GM19035 (cell line): ENCODE results near the gene FAM168B.

Source experiments
- ATAC-seq: cut with Tn5 transposase; IDR thresholded peaks from one replicate; pipeline ENCODE4 v1.9.1; 2021; ENCODE audit not compliant: unreplicated experiment

FAM168B gene

DNA sequence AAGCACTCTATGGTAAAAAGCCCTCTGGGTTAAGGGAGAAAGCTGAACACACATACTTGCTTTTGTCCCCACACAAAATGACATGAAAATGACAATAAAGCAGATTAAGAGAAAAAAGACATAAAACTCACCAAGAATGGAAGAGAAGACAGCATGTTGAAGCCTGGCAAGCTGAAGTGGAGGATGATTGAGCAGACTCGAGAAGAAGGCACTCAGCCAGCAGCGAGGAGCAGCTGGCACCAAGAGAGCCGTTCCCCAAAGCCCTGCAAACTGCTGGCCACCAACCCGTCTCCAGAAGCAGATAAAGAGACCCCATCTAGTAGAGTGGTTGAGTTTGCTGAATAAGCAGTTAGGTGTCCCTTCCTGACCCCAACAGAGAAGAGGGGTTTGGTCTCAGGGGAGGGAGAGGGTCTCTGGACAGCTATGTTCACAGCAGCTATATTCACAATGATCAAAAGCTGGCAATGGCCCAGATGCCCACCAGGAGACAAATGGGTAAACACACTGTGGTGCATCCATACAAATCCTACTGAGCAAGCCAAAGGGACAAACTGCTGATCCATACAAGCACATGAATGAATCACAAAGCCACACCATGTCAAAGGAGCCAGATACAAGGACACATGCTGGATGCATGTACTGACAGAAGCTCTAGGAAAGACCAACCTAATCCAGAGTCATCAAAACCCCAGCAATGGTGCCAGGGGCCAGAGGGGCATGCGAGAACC, 36.9 kb downstream of the FAM168B start:
- no peak for ATAC-seq

DNA sequence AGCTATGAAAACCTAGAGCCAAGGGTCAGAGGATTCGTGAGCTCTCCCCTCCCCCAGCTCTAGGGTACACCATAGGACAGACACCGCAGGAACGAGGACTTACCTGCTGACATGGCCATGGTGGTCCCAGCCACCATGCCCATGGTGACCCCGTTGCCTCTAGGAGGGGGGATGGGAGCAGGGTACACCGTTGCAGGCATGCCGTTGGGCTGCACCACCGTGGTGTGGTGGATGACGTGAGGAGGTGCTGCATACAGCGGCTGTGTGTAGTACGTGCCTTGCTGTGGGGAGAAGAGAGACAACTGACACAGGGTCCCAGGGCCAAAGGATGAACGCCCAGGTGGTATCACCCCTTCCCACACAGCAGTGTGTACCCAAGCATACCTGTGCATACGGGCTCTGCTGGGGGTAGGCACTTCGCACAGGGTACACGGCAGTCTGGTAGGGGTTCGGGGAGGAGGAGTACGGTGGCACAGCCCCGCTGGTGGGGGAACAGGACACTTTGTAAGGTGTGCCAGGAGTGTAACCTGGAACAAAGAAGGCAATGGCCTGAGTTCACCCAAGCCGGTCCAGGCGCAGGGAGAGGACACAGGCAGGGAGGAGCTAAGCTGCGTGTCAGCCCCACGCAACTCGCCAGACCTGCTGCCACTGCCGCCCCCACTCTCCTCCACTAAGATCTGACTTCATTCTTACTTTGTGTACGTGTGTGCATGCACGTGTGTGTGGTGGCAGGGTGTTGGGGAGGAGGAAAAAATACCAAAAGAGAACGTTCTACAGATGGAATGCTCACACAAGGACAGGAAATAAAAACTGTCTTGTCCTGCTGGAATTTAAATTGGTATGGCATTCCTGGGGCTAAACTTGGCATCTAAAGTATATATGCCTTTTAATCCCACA, 37.8 kb downstream of the FAM168B start:
- ATAC-seq, result no peak

DNA sequence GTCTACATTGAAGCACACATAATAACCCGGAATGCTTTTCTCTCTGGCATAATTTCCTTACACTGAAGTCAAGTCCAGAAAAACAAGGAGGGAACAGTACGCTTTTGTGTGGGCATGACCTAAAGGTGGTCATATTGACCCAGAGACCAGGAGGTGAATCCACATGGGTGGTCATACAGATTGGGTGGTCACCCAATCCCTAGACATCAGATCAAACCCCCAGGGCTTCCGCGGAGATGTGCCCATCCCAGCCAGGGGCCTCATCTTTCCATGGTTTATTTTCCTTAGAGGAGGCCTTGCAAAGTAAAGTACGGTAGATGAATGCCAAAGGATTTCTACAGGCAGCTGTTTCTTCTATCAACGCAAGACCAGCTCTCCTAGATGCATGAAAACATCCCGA, 38.8 kb downstream of the FAM168B start:
- ATAC-seq, result no peak

DNA sequence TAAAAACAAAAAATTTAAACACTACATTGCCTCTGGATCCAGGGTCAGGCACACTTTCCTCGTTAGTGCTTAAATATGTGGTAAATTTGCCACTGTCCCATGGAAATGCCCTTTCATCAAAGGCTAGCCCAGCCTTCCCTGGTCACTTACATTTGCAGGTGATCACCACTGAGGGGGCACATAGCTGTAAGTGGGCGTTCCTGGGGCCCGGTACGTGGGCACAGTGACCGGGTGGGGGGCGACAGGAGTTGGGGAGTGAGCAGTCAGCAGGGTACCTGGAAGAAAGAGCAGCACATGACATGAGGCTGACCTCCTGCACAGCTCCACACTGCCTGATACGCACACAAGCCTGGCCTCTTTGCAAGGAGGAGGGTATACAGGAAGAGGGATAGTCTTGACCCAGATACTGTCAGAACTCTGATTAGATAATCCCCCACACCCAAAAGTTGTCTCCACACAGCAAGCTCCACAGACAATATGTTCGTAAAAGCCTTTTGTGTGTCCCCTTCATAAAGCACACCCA, 40.5 kb downstream of the FAM168B start:
- no peak for ATAC-seq

DNA sequence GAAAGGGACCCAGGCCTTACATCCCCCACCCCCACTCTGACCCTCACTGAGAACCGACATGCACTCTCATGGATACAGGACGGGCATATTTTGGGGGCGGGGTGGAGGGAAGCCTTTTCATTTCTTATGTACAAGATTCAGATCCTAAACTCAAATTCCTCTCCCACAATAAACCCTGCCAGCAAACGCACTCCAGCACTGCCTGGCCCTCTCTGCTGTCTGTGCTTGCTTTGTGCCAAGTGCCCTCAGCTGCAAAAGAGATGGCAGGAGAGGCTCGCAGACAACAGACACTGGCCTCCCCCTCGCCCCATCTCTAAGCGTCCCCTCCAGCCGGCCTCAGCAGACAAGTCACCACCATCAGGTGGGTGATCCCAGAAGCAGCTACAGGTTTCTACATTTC, 42.4 kb downstream of the FAM168B start:
- no peak for ATAC-seq

DNA sequence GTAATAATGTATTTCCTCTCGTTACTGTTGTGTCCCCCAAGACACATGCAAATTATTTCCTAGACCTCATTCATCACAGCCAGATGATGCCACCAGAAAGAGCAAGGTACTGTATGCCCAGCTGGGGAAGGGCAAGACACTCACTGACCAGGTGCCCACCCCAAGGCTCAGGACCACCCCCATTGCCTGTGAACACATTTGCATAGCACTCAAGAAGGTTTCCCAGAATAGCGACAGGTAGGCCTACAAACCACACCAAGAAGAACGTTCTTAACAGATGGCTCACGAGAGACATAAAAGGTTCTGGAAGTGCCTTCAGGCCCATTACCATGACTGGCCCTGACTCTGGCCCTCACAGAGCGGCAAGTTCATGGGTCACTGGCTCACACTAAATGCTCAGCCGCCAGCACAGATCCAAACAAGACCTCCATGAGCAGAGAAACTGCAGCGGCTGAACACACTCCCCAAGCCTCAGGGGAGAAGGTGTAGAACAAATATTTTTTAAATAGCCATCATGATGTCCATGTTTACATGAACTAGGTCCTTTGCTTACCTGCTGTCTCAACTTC, 44.0 kb downstream of the FAM168B start:
- ATAC-seq, result no peak

DNA sequence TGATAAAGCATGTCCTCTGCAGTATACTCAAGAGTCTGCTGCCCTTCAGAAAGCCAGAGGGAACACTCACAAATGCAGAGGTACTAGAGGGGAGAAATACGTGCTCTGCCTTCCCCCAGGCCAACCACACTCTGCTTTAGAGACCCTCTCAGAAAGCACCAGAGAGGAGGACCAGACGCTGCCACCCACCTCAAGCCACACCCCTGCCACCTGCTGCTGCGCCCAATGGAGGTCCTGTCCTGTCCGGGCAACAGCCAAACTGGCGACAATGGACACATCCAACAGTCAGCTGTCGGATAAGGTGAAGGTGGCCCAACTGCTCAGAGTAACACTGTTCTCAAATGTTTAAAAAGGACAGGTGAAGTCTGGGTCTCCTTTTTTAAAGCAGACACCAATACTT, 44.6 kb downstream of the FAM168B start:
- no peak for ATAC-seq

DNA sequence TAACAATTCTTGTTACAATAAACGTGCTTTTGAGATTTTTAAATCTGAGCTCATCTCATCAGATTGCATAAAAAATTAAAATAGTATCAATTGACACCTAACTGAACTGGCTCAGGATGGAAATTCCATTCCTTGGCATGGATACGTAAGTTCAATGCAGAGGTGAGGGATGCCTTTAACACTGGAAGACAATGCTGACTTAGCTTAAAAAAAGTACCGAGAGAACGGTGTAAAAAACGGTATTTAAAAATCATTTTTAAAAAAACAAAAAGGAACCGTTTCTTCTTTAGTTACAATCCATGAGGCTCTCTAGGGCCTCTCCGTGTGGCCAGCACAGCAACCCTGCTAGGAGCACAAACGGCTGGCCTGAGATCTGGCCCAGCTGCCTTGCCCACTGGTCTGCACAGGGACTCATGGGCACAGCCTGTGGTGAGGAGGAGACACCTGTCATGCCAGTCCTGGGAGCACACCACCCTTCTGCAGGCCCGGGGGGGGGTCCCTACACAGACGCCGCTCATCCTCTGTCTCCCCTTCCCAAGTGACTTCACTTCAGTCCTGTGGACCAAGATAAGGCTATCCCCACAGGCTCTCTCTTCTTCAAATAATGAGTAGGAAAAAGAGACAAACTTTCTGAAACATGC, 45.2 kb downstream of the FAM168B start:
- no peak for ATAC-seq

DNA sequence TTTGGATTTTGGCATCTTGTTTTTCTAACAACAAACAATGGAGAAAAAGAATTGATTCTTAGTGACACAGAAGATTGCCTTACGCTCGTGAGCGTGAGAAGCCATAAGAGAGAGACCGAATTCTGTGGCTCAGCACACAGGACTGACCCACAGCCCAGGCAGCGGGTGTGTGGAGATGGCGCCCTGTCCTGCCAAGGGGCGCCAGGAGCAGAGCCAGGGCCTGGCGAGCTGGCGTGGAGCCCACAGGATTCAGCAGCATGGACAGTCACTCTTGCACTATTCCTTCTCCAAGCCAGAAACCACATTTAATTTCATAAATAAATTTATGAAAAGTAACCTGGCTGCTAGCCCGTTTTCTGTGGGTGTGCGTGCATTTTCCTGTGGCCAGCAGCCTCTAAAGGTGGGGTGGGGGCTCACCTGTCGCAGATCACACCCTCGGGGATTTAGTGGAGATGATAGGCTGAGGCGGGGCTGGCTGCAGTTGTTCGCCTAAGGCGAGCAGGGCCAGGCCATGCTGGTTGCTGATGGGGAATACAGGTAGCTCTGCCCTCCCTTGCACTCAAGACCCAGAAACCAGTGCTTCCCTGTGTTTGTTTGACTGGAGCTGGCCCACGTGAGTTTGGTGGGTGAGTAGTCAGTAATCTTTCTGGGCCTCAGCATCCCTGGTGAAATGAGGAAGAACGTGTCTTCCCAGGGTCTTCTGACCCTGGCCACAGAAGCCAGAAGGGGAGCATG, 46.2 kb downstream of the FAM168B start:
- ATAC-seq, result no peak

DNA sequence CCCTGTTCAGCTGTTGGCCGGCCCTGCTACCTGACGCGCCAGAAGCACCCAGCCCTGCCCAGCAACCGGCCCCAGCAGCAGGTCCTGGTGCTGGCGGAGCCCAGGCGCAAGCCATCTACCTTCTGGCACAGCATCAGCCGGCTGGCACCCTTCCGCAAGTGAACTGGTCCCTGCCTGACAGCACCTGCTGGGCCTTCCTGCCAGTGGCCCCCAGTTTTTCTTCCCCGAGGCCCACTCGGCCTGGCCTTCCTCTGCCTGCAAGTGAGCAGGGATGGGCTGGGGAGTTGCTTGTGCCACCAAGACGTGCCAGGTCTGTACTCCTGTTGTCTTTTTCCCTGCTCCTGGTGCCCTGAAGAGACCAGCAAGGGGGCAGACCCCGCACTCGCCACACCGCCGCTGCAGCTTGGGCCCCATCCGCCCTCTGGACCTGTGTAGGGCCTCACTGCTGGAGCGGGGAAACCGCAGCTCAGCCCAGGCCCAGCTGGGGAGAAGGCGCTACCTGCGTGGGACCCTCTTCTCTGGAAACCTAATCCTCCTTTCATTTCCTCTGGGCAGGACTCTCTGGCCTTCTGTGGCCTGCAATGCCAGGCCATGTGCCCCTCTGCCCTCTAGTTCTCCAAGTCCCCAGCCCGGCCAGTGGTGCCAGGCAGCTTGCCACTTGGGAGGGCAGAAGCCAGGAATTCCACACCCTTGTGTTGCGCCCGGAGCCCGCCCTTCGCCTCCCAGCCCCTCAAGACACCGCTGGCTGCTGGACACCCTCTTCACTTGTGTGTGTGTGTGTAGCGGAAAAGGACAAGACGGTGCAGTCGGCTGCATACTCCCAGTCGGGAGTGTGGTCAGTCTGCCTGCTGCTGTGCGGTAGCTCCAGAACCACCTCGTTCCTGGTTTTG, 47.0 kb downstream of the FAM168B start:
- no peak for ATAC-seq

DNA sequence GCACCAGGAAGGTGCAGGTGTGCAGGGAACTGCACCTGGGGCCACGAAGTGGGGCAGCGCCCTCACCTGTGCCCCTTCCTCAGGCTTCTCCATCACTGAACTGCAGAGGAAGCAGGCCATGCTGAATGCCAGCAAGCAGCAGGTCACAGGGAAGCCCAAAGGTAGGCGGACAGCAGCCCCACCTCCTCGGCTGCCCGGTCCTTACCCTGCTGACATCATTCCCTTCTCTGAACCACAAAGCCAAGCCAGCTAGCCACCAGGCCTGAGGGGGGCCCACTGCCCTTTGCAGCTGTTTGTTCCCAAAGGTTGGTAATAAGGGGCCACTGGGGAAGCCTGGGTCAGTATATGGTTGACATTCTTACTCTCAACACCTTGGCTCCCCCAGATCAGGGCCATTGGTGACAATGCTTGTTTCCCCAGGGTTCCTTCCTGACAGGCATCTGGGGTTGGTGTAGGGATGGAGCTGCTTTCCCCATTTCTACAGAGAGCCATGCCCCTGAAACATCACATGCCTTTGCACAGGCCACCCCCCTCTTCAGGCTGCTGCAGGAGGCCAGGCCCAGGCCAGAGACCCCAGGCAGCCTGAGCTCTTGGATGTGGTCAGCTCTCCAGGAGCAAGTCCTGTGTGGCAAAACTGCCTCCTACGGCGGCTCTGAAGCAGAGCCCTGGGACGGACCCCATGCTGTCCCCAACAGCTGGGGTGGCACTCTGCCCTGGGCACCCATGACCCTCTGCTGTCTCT, 47.8 kb downstream of the FAM168B start:
- ATAC-seq, result no peak

DNA sequence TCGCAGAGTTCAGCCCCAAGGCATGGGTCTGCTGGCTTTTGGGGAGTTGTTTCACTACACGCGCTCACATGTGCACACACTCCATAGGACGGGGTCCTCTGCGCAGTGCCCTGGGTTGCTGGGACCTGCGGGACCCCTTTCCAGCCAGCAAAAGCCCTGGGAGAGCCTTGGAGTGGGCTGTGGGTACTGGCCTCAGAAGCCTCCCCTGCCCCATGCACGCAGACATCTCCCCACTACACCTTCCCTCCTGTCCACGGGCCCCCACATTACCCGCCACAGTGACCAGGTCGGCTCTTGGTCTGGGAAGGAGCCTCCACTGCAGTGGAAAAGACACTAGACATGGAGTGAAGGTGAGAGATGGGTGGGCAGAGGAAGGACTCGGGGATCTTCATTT, 48.5 kb downstream of the FAM168B start:
- no peak for ATAC-seq

DNA sequence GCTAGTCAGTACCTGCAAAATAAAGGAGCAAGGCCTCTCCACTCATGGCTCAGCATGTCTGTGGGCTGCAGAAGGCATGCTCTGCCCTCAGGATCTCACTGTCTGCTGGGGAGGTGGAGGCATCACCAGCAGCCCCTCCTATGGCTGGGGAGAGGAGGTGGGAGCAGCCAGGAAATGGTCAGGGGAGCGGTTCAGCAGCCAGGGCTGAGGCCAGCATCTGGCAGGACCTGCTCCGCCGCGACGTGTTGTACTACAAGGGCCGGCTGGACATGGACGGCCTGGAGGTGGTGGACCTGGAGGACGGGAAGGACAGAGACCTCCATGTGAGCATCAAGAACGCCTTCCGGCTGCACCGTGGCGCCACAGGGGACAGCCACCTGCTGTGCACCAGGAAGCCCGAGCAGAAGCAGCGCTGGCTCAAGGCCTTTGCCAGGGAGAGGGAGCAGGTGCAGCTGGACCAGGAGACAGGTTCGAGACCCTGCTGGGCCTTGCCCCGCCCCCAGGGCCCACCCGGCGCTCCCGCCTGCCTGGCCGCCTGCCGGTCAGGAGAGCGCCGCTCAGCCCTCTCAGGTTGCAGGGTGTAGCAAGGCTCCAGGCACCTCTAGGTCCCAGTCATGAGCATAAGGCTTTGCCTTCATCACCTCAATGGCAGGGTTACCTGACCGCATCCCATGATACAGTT, 49.0 kb downstream of the FAM168B start:
- ATAC-seq, result no peak

DNA sequence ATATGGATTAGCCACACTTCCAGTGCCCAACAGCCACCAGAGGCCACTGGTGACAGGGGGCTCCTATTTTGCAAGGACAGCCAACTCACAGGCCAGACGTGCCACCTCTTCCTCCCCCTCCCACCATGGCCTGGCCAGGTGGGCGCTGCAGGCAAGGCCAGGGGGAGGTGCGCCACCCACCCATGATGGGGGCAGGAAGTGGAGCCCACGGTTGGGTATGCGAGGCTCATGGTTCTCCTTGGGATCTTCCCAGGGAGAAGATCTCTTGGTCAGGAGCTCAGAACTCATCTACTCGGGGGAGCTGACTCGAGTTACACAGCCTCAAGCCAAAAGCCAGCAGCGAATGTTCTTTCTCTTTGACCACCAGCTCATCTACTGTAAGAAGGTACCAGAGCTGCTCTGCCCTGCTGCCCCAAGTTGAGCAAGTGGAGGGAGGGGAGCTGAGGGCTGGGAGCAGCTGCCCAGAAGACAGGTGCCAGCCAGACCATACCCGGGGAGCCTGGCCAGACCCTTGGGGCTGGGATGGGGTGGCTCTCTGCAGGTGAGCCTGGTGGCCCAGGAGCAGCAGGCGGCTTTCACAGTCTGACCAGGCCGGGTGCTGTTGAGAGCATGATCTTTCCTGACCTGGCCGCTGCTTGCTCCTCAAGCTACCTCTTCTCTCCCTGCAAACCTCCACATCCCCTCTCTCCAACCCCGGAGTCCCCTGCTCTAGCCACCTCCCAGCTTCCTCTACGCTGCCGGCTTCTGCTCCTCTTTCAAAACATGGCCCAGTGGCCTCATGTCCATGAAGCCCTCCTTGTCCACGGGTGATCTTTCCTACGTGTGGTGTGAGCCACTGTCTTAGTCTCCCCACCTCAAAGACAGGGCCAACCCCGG, 49.8 kb downstream of the FAM168B start:
- no peak for ATAC-seq

DNA sequence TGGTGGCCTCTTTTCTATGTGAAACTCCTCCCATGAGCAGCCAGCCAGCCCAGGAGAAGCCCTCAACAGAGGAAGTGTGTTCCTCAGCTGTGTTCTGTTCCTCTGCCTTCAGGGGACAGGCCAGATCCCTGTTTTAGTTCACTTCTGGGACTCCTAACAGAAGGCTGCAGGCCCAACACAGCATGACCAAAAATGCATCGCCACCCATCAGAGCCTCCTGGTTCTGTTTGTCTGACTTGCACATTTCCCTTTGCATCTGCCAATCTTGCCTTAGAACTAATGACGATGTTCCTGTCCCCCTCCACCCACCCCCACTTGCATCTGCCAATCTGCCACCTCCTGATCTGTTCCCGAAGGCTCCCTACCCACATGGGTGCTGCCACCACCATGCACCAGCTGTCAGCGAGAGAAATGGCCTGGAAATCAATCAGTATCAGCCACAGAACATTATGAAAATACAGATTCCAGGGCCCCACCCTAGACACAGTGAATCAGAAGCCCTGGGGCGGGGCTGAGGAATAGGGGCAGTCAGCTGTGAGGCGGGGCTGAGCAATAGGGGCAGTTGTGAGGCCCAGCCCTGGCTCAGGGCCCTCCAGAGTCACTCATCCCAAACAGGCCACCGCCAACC, 51.0 kb downstream of the FAM168B start:
- no peak for ATAC-seq

DNA sequence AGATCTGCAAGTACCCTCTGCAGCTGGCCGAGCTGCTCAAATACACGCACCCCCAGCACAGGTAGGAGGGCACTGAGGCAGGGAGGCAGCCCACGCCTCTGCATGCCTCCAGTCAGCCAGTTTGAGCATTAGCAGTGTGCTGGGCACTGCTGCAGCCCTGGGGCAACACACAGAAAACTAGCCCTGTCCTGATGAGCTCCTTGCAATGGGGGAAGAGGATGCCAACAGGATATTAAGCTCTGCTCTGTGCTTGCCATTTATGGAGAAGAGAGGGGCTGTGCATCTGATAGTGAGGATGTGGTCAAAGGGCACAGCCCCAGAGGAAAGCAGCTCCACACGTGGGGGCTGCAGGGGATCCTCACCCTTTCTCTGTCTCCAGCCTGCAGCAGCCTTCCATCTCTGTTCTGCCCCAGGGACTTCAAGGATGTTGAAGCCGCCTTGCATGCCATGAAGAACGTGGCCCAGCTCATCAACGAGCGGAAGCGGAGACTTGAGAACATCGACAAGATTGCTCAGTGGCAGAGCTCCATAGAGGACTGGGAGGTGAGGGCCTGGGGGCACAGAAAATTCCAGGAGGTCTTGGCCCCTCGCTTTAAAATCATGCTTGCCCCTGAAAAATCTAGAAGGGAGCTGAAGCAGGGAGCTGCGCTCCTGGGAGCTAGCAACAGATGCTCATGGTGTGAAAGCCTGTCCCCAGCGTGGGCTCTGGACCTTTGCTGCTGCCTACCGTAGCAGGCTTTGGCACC, 51.7 kb downstream of the FAM168B start:
- ATAC-seq, result no peak
